DND-41 (cell line): ENCODE data around the gene SLC37A4.

Experiments used
- EZH2 ChIP-seq: IDR thresholded peaks from 3 replicates; pipeline ENCODE4 v1.6.1; 2012; ENCODE audit warnings: borderline replicate concordance, low read depth, mild to moderate bottlenecking, moderate library complexity, low read length, inconsistent platforms; ENCODE audit not compliant: severe bottlenecking
- TF ChIP-seq, protein P1 (sequence below): IDR thresholded peaks from 2 replicates; pipeline ENCODE4 v1.5.1; 2012; ENCODE audit warnings: borderline replicate concordance, low read length, moderate library complexity, mild to moderate bottlenecking; ENCODE audit not compliant: poor library complexity, severe bottlenecking; ENCODE audit errors: extremely low read depth

DNA sequence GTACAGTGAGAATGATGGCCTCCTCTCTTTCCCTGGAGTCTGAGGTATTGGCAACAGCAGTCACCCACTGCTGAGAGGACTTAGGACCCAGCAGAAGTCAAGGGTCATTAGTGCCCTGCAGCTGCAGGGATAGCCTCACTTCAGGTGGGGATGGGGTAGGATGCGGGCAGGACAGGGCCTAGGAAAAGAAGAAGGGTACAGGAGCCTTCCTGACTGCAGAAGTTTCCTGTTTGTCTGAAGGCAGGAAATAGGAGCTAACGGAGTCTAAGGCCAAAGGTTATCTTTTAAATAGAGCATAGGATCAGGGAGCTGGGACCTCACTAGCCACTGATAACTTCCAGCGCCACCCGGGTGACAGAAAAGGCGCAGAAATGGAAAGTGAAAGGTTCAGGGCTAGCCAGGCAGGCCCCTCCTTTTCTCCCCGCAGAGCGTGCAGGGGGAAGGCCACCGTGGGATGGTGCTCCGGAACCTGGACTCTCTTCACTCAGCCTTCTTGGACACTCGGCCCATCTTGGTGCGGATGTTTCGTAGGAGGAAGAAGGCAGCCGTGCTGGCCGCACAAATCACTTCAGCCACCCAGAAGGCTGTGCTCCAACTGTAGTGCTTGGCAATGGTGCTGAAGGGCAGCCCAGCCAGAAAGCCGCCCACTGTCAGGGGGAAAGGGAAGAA, 6.1 kb downstream of the SLC37A4 start:
- TF ChIP-seq, protein P1, sequence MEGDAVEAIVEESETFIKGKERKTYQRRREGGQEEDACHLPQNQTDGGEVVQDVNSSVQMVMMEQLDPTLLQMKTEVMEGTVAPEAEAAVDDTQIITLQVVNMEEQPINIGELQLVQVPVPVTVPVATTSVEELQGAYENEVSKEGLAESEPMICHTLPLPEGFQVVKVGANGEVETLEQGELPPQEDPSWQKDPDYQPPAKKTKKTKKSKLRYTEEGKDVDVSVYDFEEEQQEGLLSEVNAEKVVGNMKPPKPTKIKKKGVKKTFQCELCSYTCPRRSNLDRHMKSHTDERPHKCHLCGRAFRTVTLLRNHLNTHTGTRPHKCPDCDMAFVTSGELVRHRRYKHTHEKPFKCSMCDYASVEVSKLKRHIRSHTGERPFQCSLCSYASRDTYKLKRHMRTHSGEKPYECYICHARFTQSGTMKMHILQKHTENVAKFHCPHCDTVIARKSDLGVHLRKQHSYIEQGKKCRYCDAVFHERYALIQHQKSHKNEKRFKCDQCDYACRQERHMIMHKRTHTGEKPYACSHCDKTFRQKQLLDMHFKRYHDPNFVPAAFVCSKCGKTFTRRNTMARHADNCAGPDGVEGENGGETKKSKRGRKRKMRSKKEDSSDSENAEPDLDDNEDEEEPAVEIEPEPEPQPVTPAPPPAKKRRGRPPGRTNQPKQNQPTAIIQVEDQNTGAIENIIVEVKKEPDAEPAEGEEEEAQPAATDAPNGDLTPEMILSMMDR, result no peak
- TF ChIP-seq EZH2, result no peak
